ENCODE data around the gene ACTN3.

Gene ACTN3

DNA sequence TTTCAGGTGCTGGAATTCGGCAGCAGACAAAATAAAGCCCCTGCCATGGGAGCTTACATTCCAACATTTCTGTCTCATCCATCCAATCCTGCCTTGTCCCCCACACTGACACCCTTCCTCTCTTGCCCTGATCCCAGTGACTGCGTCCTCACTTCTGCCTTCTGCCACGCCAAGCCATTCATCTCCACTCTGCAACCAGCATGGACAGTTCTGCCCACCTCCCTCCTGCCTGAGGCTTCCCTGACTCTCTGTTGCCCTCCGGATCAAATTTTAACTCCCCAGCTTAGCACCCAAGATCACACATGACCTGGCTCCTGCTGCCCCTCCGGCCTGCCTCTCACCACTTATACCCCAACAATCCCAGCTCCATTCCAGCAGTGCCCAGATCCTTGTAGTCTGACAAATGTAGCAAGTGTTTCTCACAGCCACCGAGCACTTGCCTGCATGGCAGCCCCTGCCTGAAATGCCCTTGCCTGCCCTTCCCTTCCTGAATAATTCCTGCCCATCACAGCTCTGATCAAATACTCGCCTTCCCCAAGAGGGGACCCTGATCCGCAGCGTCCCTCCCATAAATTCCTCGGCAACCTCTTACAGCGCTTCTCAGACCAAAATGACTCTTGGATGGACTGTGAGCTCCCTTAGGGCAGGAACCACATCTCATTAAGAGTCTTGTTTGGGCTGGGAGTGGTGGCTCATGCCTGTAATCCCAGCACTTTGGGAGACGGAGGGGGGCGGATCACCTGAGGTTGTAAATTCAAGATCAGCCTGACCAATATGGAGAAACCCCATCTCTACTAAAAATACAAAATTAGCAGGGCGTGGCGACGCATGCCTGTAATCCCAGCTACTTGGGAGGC is 2.3 kb downstream of the ACTN3 start:
- TF ChIP-seq, protein P1, sequence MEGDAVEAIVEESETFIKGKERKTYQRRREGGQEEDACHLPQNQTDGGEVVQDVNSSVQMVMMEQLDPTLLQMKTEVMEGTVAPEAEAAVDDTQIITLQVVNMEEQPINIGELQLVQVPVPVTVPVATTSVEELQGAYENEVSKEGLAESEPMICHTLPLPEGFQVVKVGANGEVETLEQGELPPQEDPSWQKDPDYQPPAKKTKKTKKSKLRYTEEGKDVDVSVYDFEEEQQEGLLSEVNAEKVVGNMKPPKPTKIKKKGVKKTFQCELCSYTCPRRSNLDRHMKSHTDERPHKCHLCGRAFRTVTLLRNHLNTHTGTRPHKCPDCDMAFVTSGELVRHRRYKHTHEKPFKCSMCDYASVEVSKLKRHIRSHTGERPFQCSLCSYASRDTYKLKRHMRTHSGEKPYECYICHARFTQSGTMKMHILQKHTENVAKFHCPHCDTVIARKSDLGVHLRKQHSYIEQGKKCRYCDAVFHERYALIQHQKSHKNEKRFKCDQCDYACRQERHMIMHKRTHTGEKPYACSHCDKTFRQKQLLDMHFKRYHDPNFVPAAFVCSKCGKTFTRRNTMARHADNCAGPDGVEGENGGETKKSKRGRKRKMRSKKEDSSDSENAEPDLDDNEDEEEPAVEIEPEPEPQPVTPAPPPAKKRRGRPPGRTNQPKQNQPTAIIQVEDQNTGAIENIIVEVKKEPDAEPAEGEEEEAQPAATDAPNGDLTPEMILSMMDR (IDR thresholded peaks at IDR 0.05; ENCODE audit: insufficient read depth, low read depth, low read length, missing control alignments), result no peak
- no peak for DNase-seq (ENCODE audit: low read depth)
- no peak overlapping the region for H3K4me3 ChIP-seq (ENCODE audit: low read length)

DNA sequence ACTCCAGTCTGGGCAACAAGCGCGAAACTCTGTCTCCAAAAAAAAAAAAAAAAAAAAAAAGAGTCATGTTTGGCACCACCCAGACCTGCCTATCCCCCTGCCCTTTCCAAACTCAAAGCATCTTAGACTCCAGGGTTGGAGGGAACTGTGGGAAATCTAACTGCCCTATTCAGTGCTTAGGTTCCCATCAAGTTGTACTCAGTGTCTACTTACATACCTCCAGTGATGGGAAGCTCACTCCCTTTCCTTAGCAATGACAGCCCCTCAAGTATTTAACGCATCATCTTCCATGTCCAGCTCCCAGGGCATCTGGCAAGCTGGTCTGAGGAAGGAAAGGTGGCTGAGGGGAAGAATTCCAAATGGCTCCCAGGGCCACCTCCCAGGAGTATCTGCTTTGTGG is 3.0 kb downstream of the ACTN3 start:
- no peak overlapping the region for H3K4me3 ChIP-seq (ENCODE audit: low read length)
- DNase-seq (ENCODE audit: low read depth), result no peak
- TF ChIP-seq, protein P1 (IDR thresholded peaks at IDR 0.05; ENCODE audit: insufficient read depth, low read depth, low read length, missing control alignments), result no peak

DNA sequence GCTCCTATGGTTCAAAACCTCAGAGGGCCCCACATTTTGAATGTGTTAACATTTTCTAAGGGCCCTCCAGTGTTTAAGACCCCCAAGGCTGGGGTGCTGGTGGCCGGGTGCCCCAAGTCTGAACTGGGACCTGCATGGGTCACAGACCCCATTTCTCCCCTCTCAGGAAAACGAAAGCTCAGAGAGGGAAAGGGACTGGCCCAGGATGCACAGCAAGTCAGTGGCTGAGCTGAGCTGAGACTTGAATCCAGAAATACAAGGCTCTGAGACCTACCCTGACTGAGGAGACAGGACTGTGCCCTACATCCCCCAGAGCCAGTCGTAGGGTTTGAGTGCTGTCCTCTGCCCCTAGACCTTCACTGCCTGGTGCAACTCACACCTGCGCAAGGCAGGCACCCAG is 4.2 kb downstream of the ACTN3 start:
- no peak for DNase-seq (ENCODE audit: low read depth)
- no peak overlapping the region for H3K4me3 ChIP-seq (ENCODE audit: low read length)
- TF ChIP-seq, protein P1 (IDR thresholded peaks at IDR 0.05; ENCODE audit: insufficient read depth, low read depth, low read length, missing control alignments), result no peak

DNA sequence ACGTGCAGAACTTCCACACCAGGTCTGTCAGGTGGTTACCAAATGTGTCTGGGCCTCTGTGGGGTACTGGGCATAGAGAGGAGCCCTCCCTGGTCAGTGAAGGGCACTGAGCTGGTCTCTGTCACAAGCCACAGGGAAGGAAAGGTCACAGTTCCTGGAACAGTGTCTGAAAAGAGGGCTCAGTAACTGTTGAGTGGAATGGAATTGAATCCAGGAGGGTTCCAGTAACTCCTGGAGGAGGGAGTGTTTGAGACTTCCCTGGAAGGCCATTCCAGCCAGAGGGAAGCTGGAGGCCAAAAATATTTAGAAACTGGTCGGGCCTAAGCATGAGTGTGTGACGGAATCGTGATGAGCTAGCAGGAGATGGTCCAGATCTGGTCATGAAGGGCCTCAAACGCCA is 7.9 kb downstream of the ACTN3 start:
- no peak overlapping the region for H3K4me3 ChIP-seq (ENCODE audit: low read length)
- no peak for DNase-seq (ENCODE audit: low read depth)
- TF ChIP-seq, protein P1 (IDR thresholded peaks at IDR 0.05; ENCODE audit: insufficient read depth, low read depth, low read length, missing control alignments), result no peak

DNA sequence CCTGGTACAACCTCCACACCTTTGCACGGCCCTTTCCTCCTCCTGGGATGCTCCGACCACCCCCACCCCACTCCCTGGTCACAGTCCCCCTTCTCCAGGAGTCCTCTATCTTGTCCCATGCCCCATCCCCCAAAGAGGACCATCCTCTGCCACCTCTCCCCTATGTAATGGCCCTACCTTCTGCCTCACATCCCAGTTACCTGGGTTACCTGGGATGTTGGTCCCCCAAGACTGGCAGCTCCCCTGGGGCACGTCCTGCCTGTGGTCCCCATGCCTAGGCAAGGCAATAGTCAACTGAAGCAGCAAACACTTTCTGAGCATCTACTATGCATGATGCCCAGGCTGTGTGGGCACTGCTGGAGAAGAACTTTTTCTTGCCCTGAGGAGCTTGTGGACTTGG is 8.7 kb downstream of the ACTN3 start:
- TF ChIP-seq, protein P1 (IDR thresholded peaks at IDR 0.05; ENCODE audit: insufficient read depth, low read depth, low read length, missing control alignments), result no peak
- H3K4me3 ChIP-seq (ENCODE audit: low read length), result no peak overlapping the region
- no peak for DNase-seq (ENCODE audit: low read depth)

DNA sequence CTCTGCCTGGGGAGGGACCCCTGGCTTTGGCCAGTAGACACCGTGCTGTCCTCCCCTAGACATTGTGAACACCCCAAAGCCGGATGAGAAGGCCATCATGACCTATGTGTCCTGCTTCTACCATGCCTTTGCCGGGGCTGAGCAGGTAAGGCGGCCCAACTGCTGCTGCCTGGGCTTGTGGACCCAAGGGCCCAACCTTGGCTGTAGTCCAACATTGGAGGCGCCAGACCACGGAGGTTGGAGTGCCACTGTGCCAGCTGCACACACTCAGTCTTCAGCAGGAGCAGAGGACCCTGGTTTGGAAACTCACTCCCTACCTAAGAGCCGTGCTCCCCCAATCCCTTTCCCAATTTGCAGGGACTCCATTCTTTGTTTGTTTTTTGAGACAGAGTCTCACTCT is 9.4 kb downstream of the ACTN3 start:
- H3K4me3 ChIP-seq (ENCODE audit: low read length), result no peak overlapping the region
- TF ChIP-seq, protein P1 (IDR thresholded peaks at IDR 0.05; ENCODE audit: insufficient read depth, low read depth, low read length, missing control alignments), result no peak
- DNase-seq (ENCODE audit: low read depth), result no peak

Data from epithelial cell of esophagus (primary cell).